HEK293 (cell line): Measurements from ENCODE around the gene TKTL1.

Source experiments
- CTCF ChIA-PET: fragments of 350-600 bp; formaldehyde crosslinking; extraction: SDS; loops from one replicate; lab custom pipeline; 2021; ENCODE audit warnings: antibody characterized with exemption; lab: Yijun Ruan, JAX
- POLR2A ChIA-PET: fragments of 300-600 bp; formaldehyde crosslinking; extraction: SDS; loops from one replicate; lab custom pipeline; 2020; ENCODE audit warnings: antibody characterized with exemption, inconsistent platforms; lab: Yijun Ruan, JAX
- H3K27ac ChIP-seq: fragments of 200-500 bp; sonication (Bioruptor generic); 2 replicates; pipeline ENCODE4 v1.5.1; 2014; ENCODE audit warnings: low read depth, low read length, control low read depth, inconsistent platforms; ENCODE audit errors: extremely low read depth
- H3K36me3 ChIP-seq, 2 experiments: fragments of 200-500 bp in 1 of 2; sonication (Bioruptor generic) in 1 of 2; 1 replicate in 1 of 2; 2 replicates in 1 of 2; pipeline ENCODE4 v1.5.1; 2014 to 2017; ENCODE audit warnings: inconsistent platforms in 2 of 2, low read length in 2 of 2; ENCODE audit not compliant: control insufficient read depth in 2 of 2, insufficient read depth in 1 of 2
- H3K4me1 ChIP-seq: fragments of 200-500 bp; sonication (Bioruptor generic); 2 replicates; pipeline ENCODE4 v1.5.1; 2014; ENCODE audit warnings: mild to moderate bottlenecking, low read length, inconsistent platforms; ENCODE audit not compliant: control insufficient read depth, insufficient read depth
- H3K4me3 ChIP-seq: 2 replicates; pipeline ENCODE4 v1.5.1; 2011; ENCODE audit warnings: low read depth, mild to moderate bottlenecking, control low read depth, low read length, moderate library complexity
- H3K9me3 ChIP-seq: fragments of 200-500 bp; sonication (Bioruptor generic); 2 replicates; pipeline ENCODE4 v1.5.1; 2014; ENCODE audit warnings: low read depth, low read length, inconsistent platforms; ENCODE audit not compliant: control insufficient read depth, insufficient read depth
- BCL11A ChIP-seq: fragments of 450-650 bp; formaldehyde crosslinking; IDR thresholded peaks from 2 replicates; pipeline ENCODE4 v1.5.1; 2016; ENCODE audit warnings: low read depth, missing biosample characterization, missing genetic modification characterization
- CTCF ChIP-seq: fragments of 450-650 bp; formaldehyde crosslinking; IDR thresholded peaks from 2 replicates; pipeline ENCODE4 v1.5.1; 2016; ENCODE audit warnings: missing biosample characterization, missing genetic modification characterization
- GLIS1 ChIP-seq: fragments of 450-650 bp; formaldehyde crosslinking; IDR thresholded peaks from 2 replicates; pipeline ENCODE4 v1.5.1; 2016; ENCODE audit warnings: missing biosample characterization, missing genetic modification characterization
- INSM2 ChIP-seq: fragments of 450-650 bp; formaldehyde crosslinking; IDR thresholded peaks from 2 replicates; pipeline ENCODE4 v1.5.1; 2016; ENCODE audit warnings: missing biosample characterization, missing genetic modification characterization
- PRDM1 ChIP-seq: fragments of 450-650 bp; formaldehyde crosslinking; IDR thresholded peaks from 2 replicates; pipeline ENCODE4; 2016; ENCODE audit warnings: missing biosample characterization, missing genetic modification characterization
- SCRT2 ChIP-seq: fragments of 450-650 bp; formaldehyde crosslinking; IDR thresholded peaks from 2 replicates; pipeline ENCODE4 v1.5.1; 2016; ENCODE audit warnings: missing biosample characterization, missing genetic modification characterization
- ZBTB17 ChIP-seq: fragments of 450-650 bp; formaldehyde crosslinking; IDR thresholded peaks from 2 replicates; pipeline ENCODE4 v1.5.1; 2016; ENCODE audit warnings: missing biosample characterization, missing genetic modification characterization
- ZBTB26 ChIP-seq: fragments of 450-650 bp; formaldehyde crosslinking; optimal IDR thresholded peaks from 2 replicates; pipeline ENCODE3; 2016; ENCODE audit warnings: missing biosample characterization, mild to moderate bottlenecking, missing genetic modification characterization
- ZFHX2 ChIP-seq: fragments of 450-650 bp; formaldehyde crosslinking; conservative IDR thresholded peaks from 2 replicates; pipeline ENCODE4 v1.5.1; 2016; ENCODE audit warnings: missing biosample characterization, missing genetic modification characterization
- ZNF132 ChIP-seq: fragments of 450-650 bp; formaldehyde crosslinking; IDR thresholded peaks from 2 replicates; pipeline ENCODE4 v1.5.1; 2017; ENCODE audit warnings: missing biosample characterization, missing genetic modification characterization, borderline replicate concordance
- ZNF24 ChIP-seq: fragments of 450-650 bp; formaldehyde crosslinking; IDR thresholded peaks from 2 replicates; pipeline ENCODE4 v1.5.1; 2016; ENCODE audit warnings: missing biosample characterization, missing genetic modification characterization
- ZNF48 ChIP-seq: fragments of 450-650 bp; formaldehyde crosslinking; IDR thresholded peaks from 2 replicates; pipeline ENCODE4 v1.5.1; 2016; ENCODE audit warnings: missing biosample characterization, missing genetic modification characterization
- ZNF518A ChIP-seq: fragments of 450-650 bp; formaldehyde crosslinking; conservative IDR thresholded peaks from 2 replicates; pipeline ENCODE4 v1.5.1; 2016; ENCODE audit warnings: low read depth, missing biosample characterization, missing genetic modification characterization
- ZNF558 ChIP-seq: fragments of 450-650 bp; formaldehyde crosslinking; IDR thresholded peaks from 2 replicates; pipeline ENCODE4 v1.5.1; 2016; ENCODE audit warnings: missing biosample characterization, missing genetic modification characterization
- ZNF561 ChIP-seq: fragments of 450-650 bp; IDR thresholded peaks from 2 replicates; pipeline ENCODE4 v1.5.1; 2018; ENCODE audit warnings: missing biosample characterization, missing genetic modification characterization, borderline replicate concordance
- ZNF701 ChIP-seq: fragments of 450-650 bp; formaldehyde crosslinking; IDR thresholded peaks from 2 replicates; pipeline ENCODE4 v1.5.1; 2016; ENCODE audit warnings: missing biosample characterization, missing genetic modification characterization
- ZNF707 ChIP-seq: fragments of 450-650 bp; formaldehyde crosslinking; IDR thresholded peaks from 2 replicates; pipeline ENCODE4 v1.5.1; 2016; ENCODE audit warnings: missing biosample characterization, missing genetic modification characterization
- ZNF776 ChIP-seq: fragments of 450-650 bp; formaldehyde crosslinking; IDR thresholded peaks from 2 replicates; pipeline ENCODE4 v1.5.0; 2017; ENCODE audit warnings: missing biosample characterization, missing genetic modification characterization, borderline replicate concordance

Gene TKTL1

GRCh38 chrX:154313147-154313546, 17.6 kb downstream of the TKTL1 start (continued):
- no peak for TF ChIP-seq ZNF558
- TF ChIP-seq ZNF776 (tag by site-specific recombination), result no peak

- Histone ChIP-seq H3K36me3 (no peaks in the 10 kb centered on the region), H3K4me1 (no peaks in the 10 kb centered on the region), H3K27ac (no peak overlapping the region), H3K9me3 (no peaks in the 10 kb centered on the region), H3K4me3 (no peak overlapping the region)
- CTCF ChIA-PET, result interaction anchor here (0.6 to 1.2 kb wide), 7 partner anchors 9 to 420 kb away, joined by 3 to 5 read pairs (median 3); no protein-coding TSS in a partner anchor
- no peak for TF ChIP-seq ZFHX2 (tag by site-specific recombination)
- TF ChIP-seq ZBTB26, result no peak
- no peak for TF ChIP-seq INSM2
- no peak for TF ChIP-seq GLIS1 (tag by site-specific recombination)
- no peak for TF ChIP-seq ZNF561 (tag by site-specific recombination)
- TF ChIP-seq BCL11A, result no peak
- no peak for TF ChIP-seq ZNF48 (tag by site-specific recombination)
- no peak for TF ChIP-seq ZNF701 (tag by site-specific recombination)
- TF ChIP-seq ZNF518A (tag by site-specific recombination), result no peak
- POLR2A ChIA-PET, result no interaction called here
These were observed 19.8 kb downstream of the TKTL1 start for GRCh38 chrX:154315416-154315815.

GRCh38 chrX:154317391-154317995, 21.9 kb downstream of the TKTL1 start:
- CTCF ChIA-PET, result interaction anchor here (0.6 to 2.8 kb wide), 13 partner anchors 9 to 1391 kb away, joined by 3 to 21 read pairs (median 4); no protein-coding TSS in a partner anchor
- Histone ChIP-seq H3K27ac (no peak overlapping the region), H3K9me3 (no peaks in the 10 kb centered on the region), H3K36me3 (no peaks in the 10 kb centered on the region), H3K4me3 (no peak overlapping the region), H3K4me1 (no peaks in the 10 kb centered on the region)
- TF ChIP-seq PRDM1 (0 out of 2 replicates have a peak, but pooled peaks have one; percentile 19), SCRT2 (peak; percentile 69), ZNF132 (tag by site-specific recombination) (no peak), ZBTB17 (no peak), ZNF518A (tag by site-specific recombination) (no peak), ZNF707 (tag by site-specific recombination) (no peak), ZNF776 (tag by site-specific recombination) (no peak), ZNF24 (tag by site-specific recombination) (no peak), CTCF (peak; percentile 65)
- POLR2A ChIA-PET, result interaction anchor here (0.6 kb wide), 1 partner anchor 52 kb away, joined by 3 read pairs; no protein-coding TSS in a partner anchor
